Right atrium auricular region (tissue), 2 donors: ENCODE data around the gene MOB2. TPM values are rescaled to one million over a fixed set of nuclear protein-coding genes. Genes with fewer than 3 reads are reported as not detected.

Experiments
- DNase-seq: peaks from one replicate; pipeline ENCODE4 v3.0.0-alpha.2; 2019; ENCODE audit warnings: low spot score
- H3K27ac ChIP-seq, 2 donors: fragments of 200-600 bp; sonication (generic); 1 replicate in 1 of 2; 2 replicates in 1 of 2; pipeline ENCODE4 v1.5.1; 2016 to 2019
- H3K27me3 ChIP-seq, 2 donors: fragments of 200-600 bp; sonication (generic); one replicate each; pipeline versions ENCODE4 v1.5.1 to v1.6.0; 2017 to 2019
- H3K36me3 ChIP-seq: fragments of 200-600 bp; sonication (generic); one replicate; pipeline ENCODE4 v1.5.1; 2016
- H3K4me1 ChIP-seq, 2 donors: fragments of 200-600 bp; sonication (generic); one replicate each; pipeline versions ENCODE4 v1.5.1 to v1.6.0; 2017 to 2019
- H3K4me3 ChIP-seq, 2 donors: fragments of 200-600 bp; sonication (generic); 1 replicate in 1 of 2; 2 replicates in 1 of 2; pipeline ENCODE4 v1.5.1; 2017 to 2019; ENCODE audit warnings: mild to moderate bottlenecking in 1 of 2, moderate library complexity in 1 of 2
- H3K9me3 ChIP-seq, 2 donors: fragments of 200-600 bp; sonication (generic); one replicate each; pipeline ENCODE4 v1.5.1; 2019
- total RNA-seq, 2 donors: library from RNA; depleted of rRNA; stranded (reverse); fragments of >200 nt; gene quantifications; one replicate each; pipeline ENCODE4 v1.1.0, GENCODE V29; 2016
- TF ChIP-seq, protein P1 (sequence below), 2 donors: fragments of 200-600 bp; sonication (generic); IDR thresholded peaks; one replicate each; pipeline ENCODE4 v1.5.1; 2019; ENCODE audit warnings: antibody characterized with exemption in 2 of 2

Gene MOB2
- total RNA-seq, 2 donors from 2014 or later: 22.0 to 27.9 TPM

- Histone ChIP-seq H3K4me1 (peaks cover 0 to 14% of the 10 kb centered on the region in 2 donors), H3K4me3 (no peak overlapping the region), H3K27me3 (no peaks in the 10 kb centered on the region), H3K36me3 (peaks cover 73% of the 10 kb centered on the region), H3K27ac (no peak overlapping the region), H3K9me3 (no peaks in the 10 kb centered on the region)
- TF ChIP-seq, protein P1, sequence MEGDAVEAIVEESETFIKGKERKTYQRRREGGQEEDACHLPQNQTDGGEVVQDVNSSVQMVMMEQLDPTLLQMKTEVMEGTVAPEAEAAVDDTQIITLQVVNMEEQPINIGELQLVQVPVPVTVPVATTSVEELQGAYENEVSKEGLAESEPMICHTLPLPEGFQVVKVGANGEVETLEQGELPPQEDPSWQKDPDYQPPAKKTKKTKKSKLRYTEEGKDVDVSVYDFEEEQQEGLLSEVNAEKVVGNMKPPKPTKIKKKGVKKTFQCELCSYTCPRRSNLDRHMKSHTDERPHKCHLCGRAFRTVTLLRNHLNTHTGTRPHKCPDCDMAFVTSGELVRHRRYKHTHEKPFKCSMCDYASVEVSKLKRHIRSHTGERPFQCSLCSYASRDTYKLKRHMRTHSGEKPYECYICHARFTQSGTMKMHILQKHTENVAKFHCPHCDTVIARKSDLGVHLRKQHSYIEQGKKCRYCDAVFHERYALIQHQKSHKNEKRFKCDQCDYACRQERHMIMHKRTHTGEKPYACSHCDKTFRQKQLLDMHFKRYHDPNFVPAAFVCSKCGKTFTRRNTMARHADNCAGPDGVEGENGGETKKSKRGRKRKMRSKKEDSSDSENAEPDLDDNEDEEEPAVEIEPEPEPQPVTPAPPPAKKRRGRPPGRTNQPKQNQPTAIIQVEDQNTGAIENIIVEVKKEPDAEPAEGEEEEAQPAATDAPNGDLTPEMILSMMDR (IDR thresholded peaks at IDR 0.05): no peak
- no peak for DNase-seq
Observed at GRCh38 chr11:1471736-1472135, 14.8 kb downstream of the MOB2 start.

GRCh38 chr11:1470681-1471611 lies 15.6 kb downstream of the MOB2 start:
- H3K4me1 ChIP-seq: peaks cover 0 to 14% of the 10 kb centered on the region in 2 donors
- H3K4me3 ChIP-seq: no peak overlapping the region
- no peak overlapping the region for H3K27ac ChIP-seq
- TF ChIP-seq, protein P1 (IDR thresholded peaks at IDR 0.05): no peak
- no peaks in the 10 kb centered on the region for H3K27me3 ChIP-seq
- peaks cover 66% of the 10 kb centered on the region for H3K36me3 ChIP-seq
- H3K9me3 ChIP-seq: no peaks in the 10 kb centered on the region
- DNase-seq: no peak

- DNase-seq: no peak
- H3K36me3 ChIP-seq: peaks cover 58% of the 10 kb centered on the region
- H3K27ac ChIP-seq: no peak overlapping the region
- H3K27me3 ChIP-seq: no peaks in the 10 kb centered on the region
- H3K4me3 ChIP-seq: no peak overlapping the region
- H3K4me1 ChIP-seq: peaks cover 0 to 14% of the 10 kb centered on the region in 2 donors
- TF ChIP-seq, protein P1 (IDR thresholded peaks at IDR 0.05): no peak
- H3K9me3 ChIP-seq: no peaks in the 10 kb centered on the region
Observed at GRCh38 chr11:1469911-1470680, 16.5 kb downstream of the MOB2 start.

DNA sequence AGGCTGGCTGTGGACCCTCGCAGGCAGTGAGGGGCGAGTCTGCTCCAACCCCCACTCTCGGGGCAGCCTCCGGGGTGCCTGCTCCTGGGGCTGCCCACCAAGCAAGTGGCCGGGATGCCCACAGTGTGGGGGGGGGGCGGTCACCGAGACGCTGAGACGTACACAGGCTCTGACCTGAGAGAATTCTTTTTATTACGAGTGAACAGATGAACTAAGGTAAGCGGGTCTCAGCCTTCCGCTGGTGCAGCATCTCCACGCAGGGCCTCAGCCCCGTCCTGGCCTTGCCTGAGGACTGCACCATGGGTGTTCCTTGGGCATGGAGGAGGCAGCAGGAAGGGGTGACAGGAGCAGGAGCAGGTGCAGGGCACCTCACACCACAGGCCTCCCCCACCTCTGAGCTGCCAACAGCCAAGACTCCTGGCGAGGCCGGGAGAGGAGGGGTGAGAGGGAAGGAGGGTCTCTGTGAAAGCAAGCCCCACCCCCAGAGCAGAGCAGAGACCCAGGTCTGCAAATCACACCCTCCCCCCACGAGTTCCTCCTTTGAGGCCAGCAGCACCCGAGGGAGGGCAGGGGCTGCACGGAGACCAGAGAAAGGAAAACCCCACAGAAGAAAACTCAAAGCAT lies 17.2 kb downstream of the MOB2 start:
- DNase-seq: no peak
- Histone ChIP-seq H3K4me3 (no peak overlapping the region), H3K27ac (no peak overlapping the region), H3K27me3 (no peaks in the 10 kb centered on the region), H3K9me3 (no peaks in the 10 kb centered on the region), H3K4me1 (peaks cover 0 to 14% of the 10 kb centered on the region in 2 donors), H3K36me3 (peaks cover 58% of the 10 kb centered on the region)
- TF ChIP-seq, protein P1 (IDR thresholded peaks at IDR 0.05): no peak

DNA sequence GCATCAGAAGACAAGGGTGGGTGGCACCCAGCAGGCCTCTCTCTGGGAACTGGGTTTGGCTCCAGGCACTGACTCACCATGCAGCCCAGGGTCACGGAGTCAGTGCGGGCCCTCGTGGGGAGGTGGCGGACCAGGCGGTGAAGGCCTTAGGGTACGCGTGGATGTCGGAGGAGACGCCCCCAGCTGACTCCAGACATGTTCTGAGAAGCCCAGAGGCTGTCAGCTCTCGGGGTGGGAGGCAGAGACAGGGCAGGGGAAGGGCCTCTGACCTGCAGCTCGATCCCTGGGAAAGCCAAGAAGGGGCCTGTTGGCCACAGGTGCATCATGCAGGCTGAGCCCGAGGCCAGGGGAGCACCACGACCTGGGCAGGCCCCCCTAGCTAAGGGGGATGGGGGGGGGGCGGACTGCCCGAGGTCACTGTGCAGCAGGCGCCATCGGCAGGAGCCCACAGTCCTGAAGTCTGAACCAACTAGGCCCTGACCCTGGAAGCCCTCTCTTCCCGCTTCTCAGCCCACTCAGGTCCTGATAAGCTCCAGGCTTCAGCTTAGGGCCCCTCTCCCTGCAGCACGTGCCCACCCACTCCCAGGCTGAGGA lies 18.0 kb downstream of the MOB2 start:
- no peaks in the 10 kb centered on the region for H3K9me3 ChIP-seq
- H3K27me3 ChIP-seq: no peaks in the 10 kb centered on the region
- no peak overlapping the region for H3K4me3 ChIP-seq
- peaks cover 0 to 14% of the 10 kb centered on the region in 2 donors for H3K4me1 ChIP-seq
- H3K27ac ChIP-seq: no peak overlapping the region
- TF ChIP-seq, protein P1 (IDR thresholded peaks at IDR 0.05): no peak
- H3K36me3 ChIP-seq: peaks cover 54% of the 10 kb centered on the region
- no peak for DNase-seq
